ENCODE measurements around the gene GOLGA6L7. TPM values are rescaled to one million over a fixed set of nuclear protein-coding genes. Genes with fewer than 3 reads are reported as not detected.

Gene GOLGA6L7
- total and polyA plus RNA-seq, 2 experiments from 2014 or later = 0.47 TPM; not detected in 1

DNA sequence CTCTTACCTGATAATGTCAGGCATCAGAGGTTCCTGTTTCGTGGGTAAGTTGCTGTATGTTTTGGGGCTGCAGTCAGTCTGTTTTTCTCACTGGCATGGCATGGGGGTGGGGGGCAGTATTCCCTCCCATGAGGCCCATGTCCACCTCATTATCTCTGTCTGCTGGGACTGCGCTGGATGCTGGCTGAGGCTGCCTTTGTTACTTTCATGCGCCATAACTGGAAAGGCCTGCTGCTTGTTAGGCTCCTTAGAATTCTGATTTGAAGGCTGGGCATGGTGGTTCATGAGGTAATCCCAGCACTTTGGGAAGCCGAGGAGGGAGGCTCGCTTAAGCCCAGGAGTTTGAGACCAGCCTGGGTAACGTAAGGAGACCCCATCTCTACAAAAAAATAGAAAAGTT lies 47.1 kb upstream of the GOLGA6L7 start (continued):
- TF ChIP-seq REST (IDR thresholded peaks at IDR 0.05; ENCODE audit: unreplicated experiment) (no peak), POLR2AphosphoS5 (IDR thresholded peaks at IDR 0.05; ENCODE audit: low read depth) (no peak), NANOG (IDR thresholded peaks at IDR 0.05; ENCODE audit: borderline replicate concordance) (no peak)
- TF ChIP-seq, protein P1, sequence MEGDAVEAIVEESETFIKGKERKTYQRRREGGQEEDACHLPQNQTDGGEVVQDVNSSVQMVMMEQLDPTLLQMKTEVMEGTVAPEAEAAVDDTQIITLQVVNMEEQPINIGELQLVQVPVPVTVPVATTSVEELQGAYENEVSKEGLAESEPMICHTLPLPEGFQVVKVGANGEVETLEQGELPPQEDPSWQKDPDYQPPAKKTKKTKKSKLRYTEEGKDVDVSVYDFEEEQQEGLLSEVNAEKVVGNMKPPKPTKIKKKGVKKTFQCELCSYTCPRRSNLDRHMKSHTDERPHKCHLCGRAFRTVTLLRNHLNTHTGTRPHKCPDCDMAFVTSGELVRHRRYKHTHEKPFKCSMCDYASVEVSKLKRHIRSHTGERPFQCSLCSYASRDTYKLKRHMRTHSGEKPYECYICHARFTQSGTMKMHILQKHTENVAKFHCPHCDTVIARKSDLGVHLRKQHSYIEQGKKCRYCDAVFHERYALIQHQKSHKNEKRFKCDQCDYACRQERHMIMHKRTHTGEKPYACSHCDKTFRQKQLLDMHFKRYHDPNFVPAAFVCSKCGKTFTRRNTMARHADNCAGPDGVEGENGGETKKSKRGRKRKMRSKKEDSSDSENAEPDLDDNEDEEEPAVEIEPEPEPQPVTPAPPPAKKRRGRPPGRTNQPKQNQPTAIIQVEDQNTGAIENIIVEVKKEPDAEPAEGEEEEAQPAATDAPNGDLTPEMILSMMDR (conservative IDR thresholded peaks at IDR 0.05; ENCODE audit: low read depth in 2 of 2) = no peak

- Histone ChIP-seq H3K9me2 (ENCODE audit: insufficient read depth) (no peaks in the 10 kb centered on the region), H4K20me1 (replicated peaks; ENCODE audit: insufficient read depth) (no peaks in the 10 kb centered on the region), H3K27ac (ENCODE audit: low read depth) (no peak overlapping the region), H2AFZ (no peak overlapping the region), H3K79me2 (replicated peaks; ENCODE audit: insufficient read depth) (0 out of 2 replicates have a peak, but pooled peaks cover 6% of the 10 kb centered on the region), H3K4me1 (ENCODE audit: insufficient read depth) (no peaks in the 10 kb centered on the region), H3F3A (replicated peaks; ENCODE audit: low read depth) (no peaks in the 10 kb centered on the region), H3K4me2 (no peak overlapping the region), H3K27me3 (ENCODE audit: insufficient read depth) (no peaks in the 10 kb centered on the region), H3K4me3 (no peak overlapping the region), H3K36me3 (ENCODE audit: insufficient read depth) (no peaks in the 10 kb centered on the region)
- Mint-ChIP-seq H3K4me3 (no peak overlapping the region), H3K27me3 (ENCODE audit: insufficient read depth, low read depth, poor library complexity) (peaks cover 4% of the 10 kb centered on the region), H3K9me3 (peaks cover 24% of the 10 kb centered on the region), H3K4me1 (peaks cover 4% of the 10 kb centered on the region), H3K36me3 (ENCODE audit: low read depth) (peaks cover 24% of the 10 kb centered on the region), H3K27ac (no peak overlapping the region)
- DNase-seq (ENCODE audit: low spot score) = no peak
- ATAC-seq = no peak
- TF ChIP-seq JUNB (IDR thresholded peaks at IDR 0.05; ENCODE audit: unreplicated experiment) = no peak
- TF ChIP-seq EZH2 (IDR thresholded peaks at IDR 0.05; ENCODE audit: low read depth, unreplicated experiment) = no peak
- TF ChIP-seq POLR2AphosphoS5 (IDR thresholded peaks at IDR 0.05; ENCODE audit: low read depth) = no peak
- TF ChIP-seq ZNF462 (CRISPR knock-in tag; IDR thresholded peaks at IDR 0.05) = no peak
- TF ChIP-seq NANOG (IDR thresholded peaks at IDR 0.05; ENCODE audit: borderline replicate concordance) = no peak
- no peak for TF ChIP-seq STAT1 (IDR thresholded peaks at IDR 0.05; ENCODE audit: unreplicated experiment)
- TF ChIP-seq ETS1 (IDR thresholded peaks at IDR 0.05) = no peak
- TF ChIP-seq, protein P1 (conservative IDR thresholded peaks at IDR 0.05; ENCODE audit: low read depth in 2 of 2) = no peak
Observed at GRCh38 chr15:28895146-28895545, 46.7 kb upstream of the GOLGA6L7 start.

All from GM23338 (cell line).